Lung (tissue), 12 donors: Measurements from ENCODE around the gene DLG2. TPM values are rescaled to one million over a fixed set of nuclear protein-coding genes. Genes with fewer than 3 reads are reported as not detected.

Experiments
- ATAC-seq: fragments of 200-7000 bp; cut with Tn5 transposase; one replicate; pipeline ENCODE4 v1.9.1; 2020; ENCODE audit warnings: moderate number of reproducible peaks; ENCODE audit not compliant: insufficient read depth, low FRiP score
- DNase-seq, 3 donors: peaks; one replicate each; pipeline ENCODE4 v3.0.0-alpha.2; 2013 to 2017
- H3K27ac ChIP-seq, 2 donors: one replicate each; pipeline ENCODE4 v1.5.1; 2013; ENCODE audit warnings: mild to moderate bottlenecking in 2 of 2, moderate library complexity in 2 of 2, control low read depth in 1 of 2, inconsistent platforms in 1 of 2, low read depth in 1 of 2, low read length in 1 of 2
- H3K27me3 ChIP-seq, 3 donors: one replicate each; pipeline ENCODE4 v1.5.1; 2013; ENCODE audit warnings: low read length in 2 of 3; ENCODE audit not compliant: control insufficient read depth in 3 of 3, insufficient read depth in 3 of 3
- H3K36me3 ChIP-seq, 4 donors: one replicate each; pipeline ENCODE4 v1.5.1; 2013; ENCODE audit warnings: low read length in 4 of 4, mild to moderate bottlenecking in 1 of 4, moderate library complexity in 1 of 4; ENCODE audit not compliant: control insufficient read depth in 4 of 4, insufficient read depth in 4 of 4
- H3K4me1 ChIP-seq, 5 donors: one replicate each; pipeline ENCODE4 v1.5.1; 2013; ENCODE audit warnings: low read length in 5 of 5, mild to moderate bottlenecking in 2 of 5, moderate library complexity in 1 of 5; ENCODE audit not compliant: control insufficient read depth in 5 of 5, insufficient read depth in 5 of 5
- H3K4me3 ChIP-seq: one replicate; pipeline ENCODE4 v1.5.1; 2013; ENCODE audit warnings: mild to moderate bottlenecking, control low read depth, moderate library complexity
- H3K9ac ChIP-seq, 2 donors: one replicate each; pipeline ENCODE4 v1.5.1; 2013; ENCODE audit warnings: low read length in 2 of 2, control low read depth in 1 of 2; ENCODE audit not compliant: insufficient read depth in 1 of 2
- H3K9me3 ChIP-seq, 4 donors: one replicate each; pipeline ENCODE4 v1.5.1; 2013; ENCODE audit warnings: low read length in 3 of 4, mild to moderate bottlenecking in 1 of 4, moderate library complexity in 1 of 4; ENCODE audit not compliant: control insufficient read depth in 4 of 4, insufficient read depth in 3 of 4
- CTCF ChIP-seq: IDR thresholded peaks from 2 replicates; pipeline ENCODE4 v1.5.1; 2012; ENCODE audit warnings: mild to moderate bottlenecking; ENCODE audit errors: control extremely low read depth, extremely low read depth
- WGBS, 2 donors: extraction: QIAGEN DNeasy Blood & Tissue Kit; methylation state at CpG; one replicate each; pipeline ENCODE4 v1.1.7; 2013; 5-methylcytosine and 5-hydroxymethylcytosine counted together
- polyA plus RNA-seq, 2 donors: library from polyadenylated mRNA; stranded (reverse); fragments of 200-250 nt; gene quantifications; one replicate each; pipeline ENCODE4 v1.2.1, GENCODE V29; 2013
- total RNA-seq, 2 donors: library from RNA; depleted of rRNA in 1 of 2; stranded (reverse); fragments of >200 nt in 1 of 2; gene quantifications; one replicate each; pipeline ENCODE4 v1.2.1, GENCODE V29; 2014 to 2021
- donor health status: control.
- donor health status: control.
- donor health status: Bipolar disorder and iron deficiency.
- donor health status: healthy.
- donor health status: DM: yes; HTN: yes; CAD: no.

The DLG2 gene
- total and polyA plus RNA-seq, 4 donors, result 0.32 to 24.1 (median 5.4) TPM

- no peaks in the 10 kb centered on the region for H3K4me1 ChIP-seq
- H3K27me3 ChIP-seq, result no peaks in the 10 kb centered on the region
- ATAC-seq (no peak), DNase-seq (no peak)
- WGBS, 2 donors, result 83 to 91% methylated on average over 4 of the region's 4 CpGs
- no peaks in the 10 kb centered on the region for H3K36me3 ChIP-seq
- H3K9ac ChIP-seq, result no peak overlapping the region
- no peak overlapping the region for H3K4me3 ChIP-seq
- no peak overlapping the region for H3K27ac ChIP-seq
- H3K9me3 ChIP-seq, result no peaks in the 10 kb centered on the region
- no peak for TF ChIP-seq CTCF
These were observed 935.3 kb downstream of the DLG2 start for GRCh38 chr11:84691830-84692229.

GRCh38 chr11:84687433-84687832 is 939.7 kb downstream of the DLG2 start:
- Histone ChIP-seq H3K4me3 (no peak overlapping the region), H3K4me1 (no peaks in the 10 kb centered on the region), H3K36me3 (no peaks in the 10 kb centered on the region), H3K27ac (no peak overlapping the region), H3K9me3 (peaks cover 0 to 2% (median 0%) of the 10 kb centered on the region in 4 donors), H3K9ac (no peak overlapping the region), H3K27me3 (no peaks in the 10 kb centered on the region)
- DNase-seq (no peak), ATAC-seq (no peak)
- no peak for TF ChIP-seq CTCF

- Histone ChIP-seq H3K4me3 (no peak overlapping the region), H3K9ac (no peak overlapping the region), H3K27me3 (no peaks in the 10 kb centered on the region), H3K4me1 (no peaks in the 10 kb centered on the region), H3K27ac (no peak overlapping the region), H3K9me3 (peaks cover 0 to 2% (median 0%) of the 10 kb centered on the region in 4 donors), H3K36me3 (no peaks in the 10 kb centered on the region)
- TF ChIP-seq CTCF, result no peak
- DNase-seq (no peak), ATAC-seq (no peak)
- WGBS, 2 donors, result 17 to 64% methylated on average over 1 of the region's 1 CpG
These were observed 940.4 kb downstream of the DLG2 start for GRCh38 chr11:84686716-84687115.

- Histone ChIP-seq H3K27me3 (no peaks in the 10 kb centered on the region), H3K27ac (no peak overlapping the region), H3K4me1 (no peaks in the 10 kb centered on the region), H3K36me3 (no peaks in the 10 kb centered on the region), H3K9ac (no peak overlapping the region), H3K9me3 (peaks cover 0 to 2% (median 0%) of the 10 kb centered on the region in 4 donors), H3K4me3 (no peak overlapping the region)
- DNase-seq, result no peak
- no peak for TF ChIP-seq CTCF
- ATAC-seq, result no peak
- WGBS, 2 donors, result 83 to 90% methylated on average over 6 of the region's 6 CpGs
These were observed 941.2 kb downstream of the DLG2 start for GRCh38 chr11:84685976-84686375.
